ENCODE data around the gene ZNF678.

ZNF678 gene

GRCh38 chr1:227718932-227719331 lies 155.6 kb downstream of the ZNF678 start:
- DNase-seq (ENCODE audit: low read depth, low spot score): no peak

DNA sequence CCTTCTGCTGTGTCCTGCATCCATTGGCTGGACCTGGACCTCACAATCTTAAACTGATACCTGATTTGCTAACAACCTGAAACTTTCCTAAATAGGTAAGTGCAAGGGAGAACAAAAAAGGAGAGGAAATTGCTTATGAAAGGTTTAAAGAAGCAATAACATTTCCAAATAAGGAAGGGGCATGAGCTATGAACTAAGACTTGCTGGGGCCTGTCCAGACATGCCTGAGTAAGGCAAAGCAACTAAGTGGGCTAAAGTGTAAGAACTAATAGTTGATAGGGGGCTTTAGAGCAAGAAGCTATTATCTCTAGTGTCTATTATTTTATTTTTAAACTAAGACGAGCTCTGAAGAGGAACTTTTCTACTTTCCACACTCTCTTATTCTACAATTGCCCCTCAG lies 160.1 kb downstream of the ZNF678 start:
- DNase-seq (ENCODE audit: low read depth, low spot score): no peak

- DNase-seq (ENCODE audit: low read depth, low spot score): no peak
Measured at GRCh38 chr1:227725046-227725445, 161.7 kb downstream of the ZNF678 start.

GRCh38 chr1:227726318-227726717 lies 163.0 kb downstream of the ZNF678 start:
- DNase-seq (ENCODE audit: low read depth, low spot score): no peak
